Activated CD8-positive, alpha-beta memory T cell treated with anti-CD3 and anti-CD28 coated beads, Interleukin-2, amount 10 ng/mL, durations not matched to agents 7 days and 5 days (primary cell): ENCODE results near the gene EXOC4. TPM values are rescaled to one million over a fixed set of nuclear protein-coding genes. Genes with fewer than 3 reads are reported as not detected.
A peak's percentile ranks its signal among the peaks of the same experiment; 100 is the strongest.

Experiments
- ATAC-seq: fragments of 150-1000 bp; cut with Tn5 transposase; one replicate; pipeline ENCODE4 v1.10.0; 2021; ENCODE audit warnings: moderate library complexity
- CTCF ChIA-PET: fragments of 350-600 bp; sonication (Branson Sonifier 250); formaldehyde crosslinking; loops from one replicate; lab custom pipeline; 2021; ENCODE audit warnings: antibody characterized with exemption; lab: Charles Lee
- DNase-seq: peaks from one replicate; pipeline ENCODE4 v3.0.0-alpha.2; 2020
- H3K27ac Mint-ChIP-seq: one replicate; pipeline ENCODE4 v1.8.0; 2021; ENCODE audit warnings: mild to moderate bottlenecking, mixed read lengths
- H3K27me3 Mint-ChIP-seq: one replicate; pipeline ENCODE4 v1.8.0; 2021; ENCODE audit warnings: mixed read lengths
- H3K36me3 Mint-ChIP-seq: one replicate; pipeline ENCODE4 v1.8.0; 2021; ENCODE audit warnings: mild to moderate bottlenecking, mixed read lengths
- H3K4me1 Mint-ChIP-seq: one replicate; pipeline ENCODE4 v1.8.0; 2021; ENCODE audit warnings: mixed read lengths
- H3K4me3 Mint-ChIP-seq: one replicate; pipeline ENCODE4 v1.8.0; 2021; ENCODE audit warnings: mild to moderate bottlenecking, moderate library complexity, mixed read lengths
- H3K9me3 Mint-ChIP-seq: one replicate; pipeline ENCODE4 v1.8.0; 2022; ENCODE audit warnings: low read depth, mixed read lengths
- total RNA-seq, 2 experiments: library from RNA; stranded (reverse); gene quantifications; one replicate each; pipeline ENCODE4 v1.2.3, GENCODE V29; 2021

The EXOC4 gene
- total RNA-seq, 2 experiments from 2014 or later, result 68.6 to 88.3 TPM

DNA sequence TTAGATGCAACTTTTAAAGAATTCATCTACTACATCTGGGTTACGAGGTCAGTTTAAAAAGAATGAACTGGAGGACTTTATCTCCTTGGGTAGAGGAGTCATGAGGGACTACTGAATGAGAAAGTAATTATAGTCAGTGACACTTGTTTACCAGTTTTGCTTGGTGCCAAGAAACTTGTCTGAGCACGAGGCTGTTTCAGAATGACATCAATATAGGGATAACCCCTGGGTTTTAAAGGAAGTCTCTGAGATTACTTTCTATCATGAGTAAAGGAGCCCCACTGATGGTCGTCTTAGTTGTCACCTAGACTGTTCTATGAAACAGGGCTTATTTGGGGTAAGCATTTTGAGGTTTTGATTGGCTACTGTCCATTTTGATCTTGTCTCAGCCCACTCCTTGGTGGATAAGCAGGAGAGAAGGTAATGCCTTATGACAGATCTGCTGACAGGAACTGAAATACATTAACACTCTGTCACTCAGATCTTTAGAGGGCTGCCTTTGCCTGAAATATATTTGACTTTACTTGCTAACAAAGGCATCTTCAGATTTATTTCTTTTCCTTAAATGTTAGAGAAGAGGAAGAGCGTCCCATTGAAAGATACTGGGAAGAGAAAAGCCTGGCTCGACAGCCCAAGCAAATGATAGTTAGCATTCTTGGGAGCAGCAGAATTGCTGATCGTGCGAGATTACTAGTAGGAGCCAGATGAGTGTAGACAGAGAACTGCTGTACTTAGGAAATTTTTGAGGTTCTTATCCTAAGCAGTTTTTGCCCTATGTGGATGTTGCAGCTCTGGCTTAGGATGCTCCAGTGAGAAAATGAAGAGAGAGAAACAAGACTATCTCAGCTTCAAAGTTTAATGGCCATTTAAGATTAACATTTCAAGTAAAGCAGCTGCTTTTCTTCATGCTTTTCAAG lies 575.1 kb downstream of the EXOC4 start:
- DNase-seq (no peak), ATAC-seq (no peak)
- no peak overlapping the region for H3K27ac Mint-ChIP-seq
- CTCF ChIA-PET, result no interaction called here
- no peaks in the 10 kb centered on the region for H3K27me3 Mint-ChIP-seq
- peaks cover 16% of the 10 kb centered on the region for H3K36me3 Mint-ChIP-seq
- H3K4me3 Mint-ChIP-seq, result no peak overlapping the region
- H3K9me3 Mint-ChIP-seq, result peaks cover 4% of the 10 kb centered on the region
- H3K4me1 Mint-ChIP-seq, result peaks cover 3% of the 10 kb centered on the region

DNA sequence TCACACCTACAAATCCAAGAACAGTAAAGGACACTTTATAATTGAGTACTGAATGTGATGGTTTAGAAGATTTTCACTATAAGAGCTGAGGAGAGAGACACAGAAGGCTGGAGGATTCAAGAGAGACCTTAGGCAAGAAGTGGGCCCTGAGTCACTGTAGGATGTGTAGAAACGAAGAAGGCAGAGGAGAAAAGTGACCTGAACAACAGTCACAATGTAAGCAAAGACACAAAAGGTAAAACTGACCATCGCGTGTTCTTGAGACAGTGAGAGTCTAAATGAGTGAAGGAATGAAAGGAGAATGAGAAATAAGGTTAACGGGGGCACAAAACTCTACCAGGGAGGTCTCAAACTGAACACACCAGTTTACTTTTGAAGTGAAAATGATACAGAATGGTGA lies 576.0 kb downstream of the EXOC4 start:
- ATAC-seq (no peak), DNase-seq (no peak)
- Mint-ChIP-seq H3K27ac (no peak overlapping the region), H3K4me3 (no peak overlapping the region), H3K36me3 (peaks cover 16% of the 10 kb centered on the region), H3K27me3 (no peaks in the 10 kb centered on the region), H3K9me3 (peaks cover 4% of the 10 kb centered on the region), H3K4me1 (peaks cover 3% of the 10 kb centered on the region)
- CTCF ChIA-PET, result no interaction called here

DNA sequence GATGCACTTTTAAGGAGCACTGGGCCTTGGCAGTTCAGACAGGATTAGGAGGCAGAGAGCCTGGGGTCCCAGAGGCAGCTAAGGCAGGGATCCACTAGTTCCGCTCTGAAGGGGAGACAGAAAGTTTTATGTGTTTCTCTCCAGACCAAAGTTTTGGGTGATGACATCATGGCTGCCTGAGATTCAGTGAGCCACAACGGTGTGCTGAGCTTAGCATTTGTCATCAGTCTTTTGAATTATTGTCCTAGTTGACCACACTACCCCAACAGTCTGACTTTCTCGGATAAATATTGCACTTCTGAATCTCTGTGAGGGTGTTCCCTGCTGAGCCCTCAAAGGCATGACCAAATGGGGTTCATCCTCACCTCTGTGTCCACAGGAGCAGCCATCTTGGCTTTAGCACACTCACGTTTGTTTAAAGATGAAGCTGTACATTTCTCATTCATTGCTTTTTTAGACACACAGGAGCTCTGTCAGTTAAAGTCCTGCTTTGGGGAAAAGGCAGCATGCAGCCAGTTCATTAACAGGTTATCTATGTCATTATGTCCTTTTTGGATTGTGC lies 576.5 kb downstream of the EXOC4 start:
- peaks cover 3% of the 10 kb centered on the region for H3K4me1 Mint-ChIP-seq
- no peaks in the 10 kb centered on the region for H3K27me3 Mint-ChIP-seq
- H3K36me3 Mint-ChIP-seq, result peaks cover 16% of the 10 kb centered on the region
- no peak overlapping the region for H3K27ac Mint-ChIP-seq
- ATAC-seq (no peak), DNase-seq (no peak)
- H3K4me3 Mint-ChIP-seq, result no peak overlapping the region
- H3K9me3 Mint-ChIP-seq, result peaks cover 4% of the 10 kb centered on the region
- CTCF ChIA-PET, result no interaction called here

DNA sequence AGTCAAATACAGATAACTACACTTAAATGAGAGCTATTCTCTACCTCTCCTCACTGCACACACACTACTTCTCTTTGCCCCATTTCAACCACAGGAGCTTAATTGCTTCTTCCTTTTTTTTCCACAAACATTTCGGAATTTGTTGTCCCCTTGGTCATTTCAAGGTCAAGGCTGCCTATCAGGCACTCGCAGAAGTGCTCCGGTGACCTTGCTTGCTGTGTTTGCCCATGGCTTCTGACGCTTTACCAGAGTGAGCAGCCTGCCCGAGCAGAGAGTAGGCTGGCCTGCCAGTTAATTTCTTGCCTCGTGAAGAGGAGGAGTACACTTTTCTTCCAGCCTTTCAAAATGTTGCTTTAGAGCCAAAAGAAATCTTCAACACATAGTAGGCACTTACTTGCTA lies 577.2 kb downstream of the EXOC4 start:
- Mint-ChIP-seq H3K36me3 (peaks cover 16% of the 10 kb centered on the region), H3K4me1 (peaks cover 3% of the 10 kb centered on the region), H3K27me3 (no peaks in the 10 kb centered on the region), H3K27ac (no peak overlapping the region), H3K9me3 (peaks cover 4% of the 10 kb centered on the region), H3K4me3 (no peak overlapping the region)
- CTCF ChIA-PET, result no interaction called here
- DNase-seq (no peak), ATAC-seq (no peak)

DNA sequence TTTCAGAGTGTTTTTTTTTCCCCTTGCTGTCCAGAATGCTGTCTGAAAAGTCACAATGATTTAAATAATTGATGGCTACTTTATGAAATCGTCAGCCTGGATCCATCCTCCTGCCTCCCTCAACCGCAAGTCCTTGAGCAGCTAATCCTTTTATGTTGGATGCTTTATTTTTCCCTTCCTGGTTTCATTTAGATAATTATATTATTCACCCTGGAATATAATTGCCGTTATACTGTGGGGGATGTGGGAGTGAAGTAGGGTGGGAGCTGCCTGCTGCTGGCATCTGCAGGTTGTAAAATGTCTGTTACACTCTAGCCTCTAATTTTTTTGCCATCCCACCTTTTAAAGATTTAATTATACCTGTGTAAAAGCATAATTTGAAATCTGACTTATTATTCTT lies 583.8 kb downstream of the EXOC4 start:
- Mint-ChIP-seq H3K4me3 (no peak overlapping the region), H3K36me3 (peaks cover 8% of the 10 kb centered on the region), H3K27me3 (no peaks in the 10 kb centered on the region), H3K9me3 (peaks cover 4% of the 10 kb centered on the region), H3K4me1 (no peaks in the 10 kb centered on the region), H3K27ac (no peak overlapping the region)
- CTCF ChIA-PET, result no interaction called here
- no peak for DNase-seq
- no peak for ATAC-seq

DNA sequence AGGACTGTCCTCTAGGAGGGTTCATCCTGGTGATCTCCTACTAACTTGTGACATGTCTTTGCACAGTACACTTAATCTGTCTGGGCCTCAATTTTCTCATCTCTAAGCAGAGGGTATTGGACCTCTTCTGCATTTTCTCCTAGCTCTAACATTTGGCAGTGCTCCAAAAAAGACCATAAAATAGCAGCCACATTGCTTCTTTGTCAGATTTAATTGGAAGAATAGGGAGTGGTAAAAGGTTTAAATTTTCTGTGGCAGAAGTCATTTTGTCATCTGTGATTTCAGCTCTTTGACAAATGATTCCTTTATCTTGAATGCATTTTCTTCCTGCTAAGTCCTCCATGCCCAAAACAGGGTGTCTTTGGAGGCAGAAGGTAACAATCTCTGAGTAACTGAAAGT lies 584.3 kb downstream of the EXOC4 start:
- ATAC-seq (no peak), DNase-seq (no peak)
- CTCF ChIA-PET, result no interaction called here
- Mint-ChIP-seq H3K27me3 (no peaks in the 10 kb centered on the region), H3K4me3 (no peak overlapping the region), H3K27ac (no peak overlapping the region), H3K9me3 (no peaks in the 10 kb centered on the region), H3K36me3 (peaks cover 4% of the 10 kb centered on the region), H3K4me1 (no peaks in the 10 kb centered on the region)

DNA sequence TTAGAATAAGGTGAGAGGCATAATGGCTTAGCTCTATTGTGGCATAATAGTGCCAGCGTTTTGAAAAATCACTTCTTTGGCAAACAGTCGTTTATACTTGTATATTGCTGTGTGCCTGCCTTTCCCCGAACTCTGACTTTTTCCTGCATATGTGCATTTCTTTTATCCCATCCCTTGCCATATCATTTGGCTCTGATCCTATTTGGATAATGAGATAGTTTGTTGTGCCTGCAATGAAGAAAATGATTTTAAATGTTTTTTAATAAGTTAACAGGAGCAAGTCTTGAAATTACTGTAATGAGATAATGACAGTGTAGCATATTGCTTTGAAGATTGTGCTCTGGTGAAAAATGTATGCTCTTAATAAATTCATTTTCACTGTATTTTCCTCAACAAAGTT lies 586.2 kb downstream of the EXOC4 start:
- Mint-ChIP-seq H3K36me3 (peaks cover 2% of the 10 kb centered on the region), H3K9me3 (peaks cover 2% of the 10 kb centered on the region), H3K27ac (no peak overlapping the region), H3K4me1 (no peaks in the 10 kb centered on the region), H3K27me3 (no peaks in the 10 kb centered on the region), H3K4me3 (no peak overlapping the region)
- CTCF ChIA-PET, result no interaction called here
- ATAC-seq, result no peak
- DNase-seq, result no peak

DNA sequence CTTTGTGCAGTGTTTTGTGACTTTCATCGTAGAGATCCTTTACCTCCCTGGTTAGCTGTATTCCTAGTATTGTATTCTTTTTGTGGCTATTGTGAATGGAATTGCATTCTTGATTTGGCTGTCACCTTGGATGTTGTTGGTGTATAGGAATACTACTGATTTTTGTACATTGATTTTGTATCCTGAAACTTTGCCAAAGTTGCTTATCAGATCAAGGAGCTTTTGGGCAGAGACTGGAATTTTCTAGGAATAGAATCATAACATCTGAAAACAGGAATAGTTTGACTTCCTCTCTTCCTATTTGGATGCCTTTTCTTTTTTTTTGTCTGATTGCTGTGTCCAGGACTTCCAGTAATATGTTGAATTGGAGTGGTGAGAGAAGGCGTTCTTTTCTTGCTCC lies 590.5 kb downstream of the EXOC4 start:
- peaks cover 5% of the 10 kb centered on the region for H3K36me3 Mint-ChIP-seq
- ATAC-seq (no peak), DNase-seq (no peak)
- no peak overlapping the region for H3K4me3 Mint-ChIP-seq
- peaks cover 2% of the 10 kb centered on the region for H3K9me3 Mint-ChIP-seq
- no peaks in the 10 kb centered on the region for H3K4me1 Mint-ChIP-seq
- H3K27me3 Mint-ChIP-seq, result no peaks in the 10 kb centered on the region
- H3K27ac Mint-ChIP-seq, result no peak overlapping the region
- CTCF ChIA-PET, result interaction anchor here (1.4 kb wide), 1 partner anchor 11 kb away, joined by 4 read pairs; no protein-coding TSS in a partner anchor

DNA sequence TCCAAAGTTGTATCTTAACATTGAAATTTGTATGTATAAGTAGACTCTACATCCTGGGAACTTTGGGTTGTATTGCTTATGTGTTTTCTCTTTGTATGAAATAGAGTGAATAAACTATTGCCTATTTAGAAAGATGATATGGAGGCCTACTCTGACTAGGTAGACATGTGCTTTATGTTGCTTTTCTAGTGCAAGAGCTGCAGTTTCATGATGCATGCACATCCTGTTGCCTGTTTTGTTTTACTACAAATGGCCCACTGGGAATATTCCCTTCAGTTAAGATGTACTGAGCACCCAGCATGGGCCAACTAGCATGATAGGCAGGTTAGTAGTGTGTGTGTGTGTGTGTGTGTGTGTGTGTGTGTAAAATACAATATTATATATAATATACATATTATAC lies 592.1 kb downstream of the EXOC4 start:
- no peaks in the 10 kb centered on the region for H3K4me1 Mint-ChIP-seq
- no peak overlapping the region for H3K27ac Mint-ChIP-seq
- no peaks in the 10 kb centered on the region for H3K27me3 Mint-ChIP-seq
- no peak overlapping the region for H3K4me3 Mint-ChIP-seq
- peaks cover 5% of the 10 kb centered on the region for H3K36me3 Mint-ChIP-seq
- DNase-seq (no peak), ATAC-seq (no peak)
- CTCF ChIA-PET, result no interaction called here
- peaks cover 2% of the 10 kb centered on the region for H3K9me3 Mint-ChIP-seq

DNA sequence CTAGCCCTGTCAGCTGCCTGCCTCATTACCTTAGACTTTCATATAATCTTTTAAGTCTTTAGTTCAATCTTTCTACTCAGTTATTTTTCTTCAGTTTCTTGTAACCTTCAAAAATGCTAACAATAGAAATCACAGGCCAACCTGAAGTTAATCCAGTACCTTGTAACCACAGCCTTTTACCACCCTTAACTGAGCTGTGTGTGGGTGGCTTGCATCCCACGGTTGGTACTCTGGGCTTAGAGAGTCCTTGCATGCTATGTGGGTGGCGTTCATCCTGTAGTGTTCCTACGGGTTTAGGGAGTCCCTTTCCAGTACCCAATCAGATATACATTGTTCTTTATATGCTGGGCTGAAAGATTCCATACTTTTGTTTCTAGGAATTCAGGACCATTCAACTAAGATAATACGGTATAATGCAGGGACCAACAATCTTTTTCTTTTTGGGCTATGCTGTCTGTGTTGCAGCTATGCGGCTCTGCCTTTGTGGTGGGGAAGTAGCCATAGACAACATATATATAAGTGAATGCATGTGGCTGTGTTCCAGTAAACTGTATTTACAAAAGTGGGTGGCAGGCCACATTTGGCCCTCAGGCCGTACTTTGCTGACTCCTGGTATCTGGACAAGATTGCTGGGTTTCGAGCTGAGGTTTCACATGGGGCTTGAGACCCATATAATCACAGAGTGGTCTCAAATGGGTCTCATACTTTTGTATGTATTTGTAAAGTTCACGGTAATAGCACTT lies 593.5 kb downstream of the EXOC4 start:
- DNase-seq (no peak), ATAC-seq (no peak)
- H3K27me3 Mint-ChIP-seq, result no peaks in the 10 kb centered on the region
- CTCF ChIA-PET, result no interaction called here
- H3K36me3 Mint-ChIP-seq, result peaks cover 5% of the 10 kb centered on the region
- no peak overlapping the region for H3K27ac Mint-ChIP-seq
- no peaks in the 10 kb centered on the region for H3K4me1 Mint-ChIP-seq
- H3K9me3 Mint-ChIP-seq, result peaks cover 2% of the 10 kb centered on the region
- no peak overlapping the region for H3K4me3 Mint-ChIP-seq

DNA sequence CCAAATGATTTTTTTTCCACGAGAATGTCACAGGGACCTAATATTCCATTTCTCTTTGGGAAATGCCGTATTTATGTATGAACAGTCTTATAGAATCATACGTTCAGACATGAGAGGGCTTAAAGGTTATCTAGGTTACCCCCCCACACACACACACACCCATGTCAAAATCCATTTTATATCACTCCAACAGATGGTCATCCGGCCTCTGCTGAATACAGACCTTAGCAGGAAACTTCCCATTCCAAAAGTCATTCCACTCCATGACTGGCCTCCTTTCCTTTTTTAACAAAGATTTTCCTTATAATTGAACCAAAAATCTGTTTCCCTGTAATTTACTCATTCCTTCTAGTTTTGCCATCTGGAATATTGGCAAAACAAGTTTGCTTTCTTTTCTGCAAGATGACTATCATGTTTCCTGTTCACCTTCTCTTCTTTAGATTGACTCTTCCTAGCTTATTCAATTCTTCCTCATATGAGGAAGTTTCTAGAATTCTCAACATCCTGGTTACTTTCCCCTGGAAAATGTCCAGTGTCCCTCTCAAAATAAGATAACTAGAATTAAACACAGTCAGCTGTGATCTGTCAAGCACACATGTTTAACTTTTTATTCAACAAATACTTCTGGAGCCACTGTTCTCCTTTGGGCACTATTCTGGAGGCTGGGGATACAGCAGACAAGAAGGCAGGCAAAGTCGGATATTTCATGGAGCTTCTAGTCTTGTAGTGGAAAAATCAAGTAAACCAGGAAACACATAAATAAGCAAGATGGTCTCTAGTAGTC lies 597.8 kb downstream of the EXOC4 start:
- H3K4me3 Mint-ChIP-seq, result no peak overlapping the region
- no peaks in the 10 kb centered on the region for H3K27me3 Mint-ChIP-seq
- DNase-seq, result no peak
- H3K36me3 Mint-ChIP-seq, result no peaks in the 10 kb centered on the region
- no peak overlapping the region for H3K27ac Mint-ChIP-seq
- CTCF ChIA-PET, result no interaction called here
- no peaks in the 10 kb centered on the region for H3K9me3 Mint-ChIP-seq
- peaks cover 1% of the 10 kb centered on the region for H3K4me1 Mint-ChIP-seq
- ATAC-seq, result no peak

DNA sequence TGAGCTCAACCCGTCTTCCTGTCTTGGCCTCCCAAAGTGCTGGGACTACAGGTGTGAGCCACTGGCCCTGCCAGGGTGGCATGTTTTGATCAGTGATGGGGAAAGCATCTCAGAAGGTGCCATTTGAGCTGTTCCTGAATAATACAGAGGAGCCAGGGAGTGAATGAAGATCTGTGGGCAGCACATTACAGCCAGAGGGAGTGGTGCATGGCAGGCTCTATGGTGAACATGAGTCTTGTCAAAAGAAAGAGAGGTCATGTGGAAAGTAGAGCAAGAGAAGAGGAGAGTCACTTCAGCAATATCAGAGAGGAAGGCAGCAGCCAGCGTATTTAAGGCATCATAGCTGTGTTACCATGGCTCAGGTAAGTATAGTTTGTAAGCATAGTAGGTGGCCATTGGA lies 598.5 kb downstream of the EXOC4 start:
- DNase-seq, result no peak
- Mint-ChIP-seq H3K4me3 (no peak overlapping the region), H3K9me3 (no peaks in the 10 kb centered on the region), H3K27ac (no peak overlapping the region), H3K27me3 (no peaks in the 10 kb centered on the region), H3K36me3 (no peaks in the 10 kb centered on the region), H3K4me1 (peaks cover 1% of the 10 kb centered on the region)
- CTCF ChIA-PET, result no interaction called here
- ATAC-seq, result no peak

DNA sequence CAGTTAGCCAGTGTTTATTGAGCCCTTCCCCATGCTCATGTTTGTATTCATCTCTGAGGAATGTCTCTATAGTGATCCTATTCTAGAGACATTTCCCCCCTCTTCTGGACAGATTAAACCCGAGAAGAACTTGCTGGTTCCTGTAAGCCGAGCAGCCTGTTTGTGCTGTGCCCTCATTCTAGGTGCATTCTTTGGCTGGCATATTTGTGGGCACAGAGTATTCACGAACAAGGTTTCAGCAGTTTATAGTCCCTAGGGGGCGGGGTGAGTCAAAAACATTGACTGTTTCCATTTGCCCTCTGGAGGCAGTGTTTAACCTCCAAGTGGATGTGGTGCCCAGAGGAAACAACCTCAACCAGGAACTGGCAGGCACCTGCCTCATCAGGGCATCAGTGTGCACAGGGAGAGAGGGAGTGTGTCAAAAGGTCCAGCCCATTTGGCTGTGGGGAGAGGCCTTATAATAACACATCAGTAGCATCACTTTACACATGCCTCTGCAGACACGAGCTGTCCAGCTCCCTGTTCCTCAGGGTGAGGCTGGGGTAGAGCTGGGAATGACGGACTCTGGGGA lies 600.9 kb downstream of the EXOC4 start:
- peak; percentile 36 for ATAC-seq
- CTCF ChIA-PET, result interaction anchor here (1.0 to 1.5 kb wide), 2 partner anchors 10 to 287 kb away, joined by 3 to 4 read pairs; no protein-coding TSS in a partner anchor
- Mint-ChIP-seq H3K4me3 (no peak overlapping the region), H3K27ac (no peak overlapping the region), H3K4me1 (peaks cover 1% of the 10 kb centered on the region), H3K9me3 (no peaks in the 10 kb centered on the region), H3K27me3 (no peaks in the 10 kb centered on the region), H3K36me3 (no peaks in the 10 kb centered on the region)
- DNase-seq, result peak; percentile 52
